HepG2 (cell line): ENCODE measurements around the gene OTUB2. TPM values are rescaled to one million over a fixed set of nuclear protein-coding genes. Genes with fewer than 3 reads are reported as not detected.
A peak's percentile ranks its signal among the peaks of the same experiment; 100 is the strongest.

Experiments
- ARID4A ChIP-seq: sonication (generic); formaldehyde crosslinking; IDR thresholded peaks from 2 replicates; pipeline ENCODE4 v1.5.0; 2020; ENCODE audit warnings: mild to moderate bottlenecking, missing genetic modification reagents, borderline replicate concordance
- CCDC6 ChIP-seq: sonication (generic); formaldehyde crosslinking; IDR thresholded peaks from 2 replicates; pipeline ENCODE4 v1.8.1; 2022; ENCODE audit warnings: mild to moderate bottlenecking, missing genetic modification reagents, moderate library complexity
- DBP ChIP-seq: sonication (generic); formaldehyde crosslinking; IDR thresholded peaks from 2 replicates; pipeline ENCODE4 v1.4.0; 2020; ENCODE audit warnings: missing genetic modification reagents; ENCODE audit errors: not compliant biosample characterization
- HMGXB4 ChIP-seq, 2 experiments: sonication (generic) in 1 of 2; formaldehyde crosslinking in 1 of 2; IDR thresholded peaks; 2 replicates each; pipeline versions ENCODE4 v1.4.0 to v1.6.1; 2018 to 2020; ENCODE audit warnings: missing genetic modification reagents in 2 of 2, borderline replicate concordance in 1 of 2, low read depth in 1 of 2, mild to moderate bottlenecking in 1 of 2, missing biosample characterization in 1 of 2
- HOXD1 ChIP-seq: sonication (generic); formaldehyde crosslinking; IDR thresholded peaks from 2 replicates; pipeline ENCODE4 v1.5.0; 2020; ENCODE audit warnings: missing genetic modification reagents
- NFYB ChIP-seq: sonication (generic); formaldehyde crosslinking; IDR thresholded peaks from 2 replicates; pipeline ENCODE4 v1.4.0; 2020; ENCODE audit warnings: missing genetic modification reagents
- NR0B2 ChIP-seq: sonication (generic); formaldehyde crosslinking; IDR thresholded peaks from 2 replicates; pipeline ENCODE4 v1.4.0; 2020; ENCODE audit warnings: mild to moderate bottlenecking, missing genetic modification reagents
- RORA ChIP-seq: sonication (generic); formaldehyde crosslinking; IDR thresholded peaks from 2 replicates; pipeline ENCODE4 v1.5.0; 2020; ENCODE audit warnings: mild to moderate bottlenecking, missing genetic modification reagents, moderate library complexity
- SAP130 ChIP-seq: IDR thresholded peaks from 2 replicates; pipeline ENCODE4 v1.6.1; 2016; ENCODE audit warnings: low read depth
- SMARCC2 ChIP-seq: fragments of 450-650 bp; IDR thresholded peaks from 2 replicates; pipeline ENCODE4 v1.6.1; 2017; ENCODE audit warnings: antibody characterized with exemption, mild to moderate bottlenecking
- SNAPC2 ChIP-seq: sonication (generic); formaldehyde crosslinking; IDR thresholded peaks from 2 replicates; pipeline ENCODE4 v1.8.1; 2022; ENCODE audit warnings: mild to moderate bottlenecking, missing genetic modification reagents
- TAF1 ChIP-seq: sonication (generic); formaldehyde crosslinking; IDR thresholded peaks from 2 replicates; pipeline ENCODE4 v1.4.0; 2020; ENCODE audit warnings: missing genetic modification reagents
- TCF12 ChIP-seq, 2 experiments: fragments of 450-650 bp in 1 of 2; sonication (generic) in 1 of 2; formaldehyde crosslinking in 1 of 2; IDR thresholded peaks; 2 replicates each; pipeline versions ENCODE4 v1.6.1 to v1.8.0; 2017 to 2022; ENCODE audit warnings: antibody characterized with exemption in 1 of 2, mild to moderate bottlenecking in 1 of 2, missing genetic modification reagents in 1 of 2, moderate library complexity in 1 of 2
- TEAD3 ChIP-seq: optimal IDR thresholded peaks from 2 replicates; pipeline ENCODE3; 2016; ENCODE audit warnings: borderline replicate concordance
- THAP8 ChIP-seq: sonication (generic); formaldehyde crosslinking; IDR thresholded peaks from 2 replicates; pipeline ENCODE4 v1.5.1; 2020; ENCODE audit warnings: missing genetic modification reagents, mild to moderate bottlenecking, borderline replicate concordance
- YEATS2 ChIP-seq: sonication (generic); formaldehyde crosslinking; IDR thresholded peaks from 2 replicates; pipeline ENCODE4 v1.4.0; 2020; ENCODE audit warnings: missing genetic modification reagents, borderline replicate concordance
- ZIK1 ChIP-seq: sonication (generic); formaldehyde crosslinking; IDR thresholded peaks from 2 replicates; pipeline ENCODE4 v1.5.0; 2020; ENCODE audit warnings: mild to moderate bottlenecking, low read depth, missing genetic modification reagents, borderline replicate concordance
- ZKSCAN8 ChIP-seq: IDR thresholded peaks from 2 replicates; pipeline ENCODE4 v1.6.1; 2016; ENCODE audit warnings: borderline replicate concordance, missing genetic modification reagents, missing compliant biosample characterization
- ZNF350 ChIP-seq: sonication (generic); formaldehyde crosslinking; IDR thresholded peaks from 2 replicates; pipeline ENCODE4 v1.4.0; 2020; ENCODE audit warnings: mild to moderate bottlenecking, low read depth, missing genetic modification reagents, borderline replicate concordance
- ZNF432 ChIP-seq: sonication (generic); formaldehyde crosslinking; IDR thresholded peaks from 2 replicates; pipeline ENCODE4 v1.5.0; 2020; ENCODE audit warnings: missing genetic modification reagents, mild to moderate bottlenecking, borderline replicate concordance
- ZNF547 ChIP-seq: sonication (generic); formaldehyde crosslinking; IDR thresholded peaks from 2 replicates; pipeline ENCODE4 v1.5.1; 2020; ENCODE audit warnings: mild to moderate bottlenecking, missing genetic modification reagents
- ZNF644 ChIP-seq: IDR thresholded peaks from 2 replicates; pipeline ENCODE4 v1.6.1; 2016; ENCODE audit warnings: low read depth
- ZNF780A ChIP-seq: sonication (generic); formaldehyde crosslinking; IDR thresholded peaks from 2 replicates; pipeline ENCODE4 v1.8.0; 2022; ENCODE audit warnings: mild to moderate bottlenecking, missing genetic modification reagents, moderate library complexity
- polyA plus RNA-seq, 8 experiments: library from polyadenylated mRNA; depleted of rRNA in 3 of 8; stranded (reverse) in 7 of 8; unstranded in 1 of 8; fragments of >200 nt; fragmentation: Illumina TruSeq in 4 of 8; extraction: Trizol in 4 of 8; gene quantifications; 2 replicates each; pipeline versions ENCODE4 v1.2.1 to v1.2.3, GENCODE V29; 2011 to 2016; ENCODE audit warnings: low read depth in 4 of 8, missing spikeins in 1 of 8, mixed read lengths in 1 of 8; ENCODE audit not compliant: insufficient read depth in 1 of 8
- total RNA-seq, 5 experiments: library from RNA; depleted of rRNA; stranded (reverse); fragments of >200 nt; fragmentation: Illumina TruSeq; extraction: Trizol; gene quantifications; 2 replicates each; pipeline ENCODE4 v1.2.3, GENCODE V29; 2016; ENCODE audit warnings: low read depth in 1 of 5

OTUB2 gene
- total and polyA plus RNA-seq, 2 of the 13 experiments (the other 11 are each of a cell fraction or from before 2014, with no cell fraction given), result 2.2 to 2.4 TPM

- peak; percentile 23; the same call in 1 of the 2 replicates for TF ChIP-seq ARID4A
- TF ChIP-seq ZNF780A (CRISPR knock-in tag), result no peak
- TF ChIP-seq ZIK1, result no peak
- TF ChIP-seq SNAPC2 (CRISPR knock-in tag), result no peak
- TF ChIP-seq TCF12 (IDR thresholded peaks at IDR 0.05), result no peak
- TF ChIP-seq TCF12 (CRISPR knock-in tag; IDR thresholded peaks at IDR 0.05), result no peak
- TF ChIP-seq ZNF350, result 0 out of 2 replicates have a peak, but pooled peaks have one; percentile 47
- TF ChIP-seq ZNF547 (CRISPR knock-in tag), result peak; percentile 69; the same call in 1 of the 2 replicates
- TF ChIP-seq HMGXB4 (CRISPR knock-in tag; IDR thresholded peaks at IDR 0.05; ENCODE audit: borderline replicate concordance in 1 of 2, low read depth in 1 of 2), result peak in 1 of 2 experiments; percentile 64; a peak in 1 of 4 replicates
- 0 out of 2 replicates have a peak, but pooled peaks have one; percentile 25 for TF ChIP-seq ZNF644
- no peak for TF ChIP-seq TAF1 (CRISPR knock-in tag)
- TF ChIP-seq HOXD1 (CRISPR knock-in tag), result no peak
- no peak for TF ChIP-seq ZNF432 (CRISPR knock-in tag)
- no peak for TF ChIP-seq RORA (CRISPR knock-in tag)
- no peak for TF ChIP-seq ZKSCAN8
- TF ChIP-seq CCDC6, result no peak
- no peak for TF ChIP-seq NFYB (CRISPR knock-in tag)
- TF ChIP-seq YEATS2 (CRISPR knock-in tag), result peak; percentile 41; the same call in 1 of the 2 replicates
- TF ChIP-seq TEAD3 (CRISPR knock-in tag), result peak; percentile 50
- no peak for TF ChIP-seq DBP (CRISPR knock-in tag)
- peak; percentile 57 for TF ChIP-seq SAP130 (CRISPR knock-in tag)
- no peak for TF ChIP-seq THAP8 (CRISPR knock-in tag)
- no peak for TF ChIP-seq SMARCC2
- no peak for TF ChIP-seq NR0B2 (CRISPR knock-in tag)
Observed at GRCh38 chr14:93984987-93985410, 41.1 kb upstream of the OTUB2 start (continued).
